GM19099 (cell line): ENCODE measurements around the gene CFAP157.

Experiments used
- POLR2A ChIP-seq: IDR thresholded peaks from 3 replicates; pipeline ENCODE4 v1.6.1; 2011; ENCODE audit warnings: low read depth; ENCODE audit not compliant: insufficient read length; ENCODE audit errors: extremely low read depth

Gene CFAP157

DNA sequence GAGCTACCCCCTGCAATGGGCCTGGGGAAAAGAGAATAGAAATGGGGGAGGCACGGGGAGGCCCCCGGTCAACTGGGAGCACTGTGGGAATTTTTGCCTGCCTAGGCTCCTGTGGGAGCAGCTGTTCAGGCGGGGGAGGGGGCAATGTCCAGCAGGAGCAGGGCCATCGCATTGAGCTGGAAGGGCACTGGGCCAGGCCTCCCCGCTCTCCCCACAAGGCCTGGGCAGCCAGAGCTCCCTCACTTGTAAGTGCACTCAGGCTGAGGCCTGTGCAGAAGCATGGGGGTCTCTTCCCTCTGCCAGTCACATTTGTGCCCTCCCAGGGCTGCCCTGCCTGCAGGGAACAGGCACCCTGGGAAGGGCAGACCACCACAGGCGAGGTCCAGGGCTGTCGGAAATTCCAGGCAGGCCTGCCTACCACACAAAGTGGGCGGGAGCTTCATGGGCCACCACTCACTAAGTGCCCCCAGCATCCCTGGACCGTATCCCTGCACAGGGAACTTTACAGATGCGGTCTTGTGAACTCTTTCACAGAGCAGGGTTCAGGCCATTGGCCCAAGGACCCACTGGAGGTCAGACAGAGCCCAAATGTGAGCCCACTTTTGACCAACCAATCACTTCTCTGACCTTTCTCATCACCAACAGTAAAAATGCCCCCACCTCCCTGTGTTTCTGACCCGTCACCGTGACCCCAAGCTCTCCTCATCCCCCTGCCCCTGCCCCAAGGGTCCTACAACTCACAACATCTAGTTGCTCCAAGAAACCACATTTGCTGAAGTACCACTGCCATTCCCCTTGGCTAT is 1.0 kb upstream of the CFAP157 start:
- no peak for TF ChIP-seq POLR2A

DNA sequence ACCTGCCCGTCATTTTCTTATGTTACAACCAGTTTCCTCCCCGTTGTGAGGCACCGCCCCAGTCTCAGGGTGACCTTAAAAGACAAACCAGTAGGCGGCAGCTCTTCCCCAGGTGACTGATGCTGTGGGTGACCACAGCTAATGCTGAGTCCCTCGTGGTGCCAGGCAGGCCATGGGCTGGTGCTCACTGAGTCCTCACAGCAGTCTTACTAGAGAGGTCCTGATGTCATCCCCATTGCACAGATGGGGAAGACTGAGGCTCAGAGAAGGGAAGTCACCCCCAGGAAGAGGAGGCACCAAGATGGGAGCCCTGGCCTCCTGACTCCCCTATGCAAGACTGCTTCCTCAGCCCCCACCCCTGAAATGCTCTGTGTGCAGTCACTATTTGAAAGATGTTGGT is 978 bp downstream of the CFAP157 start:
- no peak for TF ChIP-seq POLR2A

DNA sequence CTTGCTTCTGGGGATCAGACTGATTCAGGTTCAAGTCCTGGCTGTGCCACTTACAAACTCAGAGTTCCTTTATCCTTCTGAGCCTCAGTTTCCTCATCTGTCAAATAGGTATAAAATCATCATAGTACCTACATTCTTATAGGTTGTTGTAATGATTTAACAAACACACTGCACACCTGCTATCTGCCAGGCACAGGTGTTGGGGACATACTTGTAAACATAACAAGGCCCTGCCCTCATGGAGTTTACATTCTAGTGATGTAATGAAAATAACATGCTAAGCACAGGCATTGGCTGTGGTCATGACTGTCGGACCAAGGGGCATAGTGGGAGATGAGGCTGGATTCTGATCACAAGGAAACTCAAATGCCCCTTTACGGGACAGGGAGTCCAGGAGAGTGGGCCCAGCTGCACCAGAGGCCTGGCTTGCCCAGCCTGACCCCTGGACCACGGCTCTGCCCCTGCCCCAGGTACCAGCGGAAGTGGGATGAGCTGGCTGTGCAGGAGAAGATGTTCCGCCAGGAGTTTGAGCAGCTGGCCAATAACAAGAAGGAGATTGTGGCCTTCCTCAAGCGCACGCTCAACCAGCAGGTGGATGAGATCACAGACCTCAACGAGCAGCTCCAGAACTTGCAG is 2.3 kb downstream of the CFAP157 start:
- no peak for TF ChIP-seq POLR2A

DNA sequence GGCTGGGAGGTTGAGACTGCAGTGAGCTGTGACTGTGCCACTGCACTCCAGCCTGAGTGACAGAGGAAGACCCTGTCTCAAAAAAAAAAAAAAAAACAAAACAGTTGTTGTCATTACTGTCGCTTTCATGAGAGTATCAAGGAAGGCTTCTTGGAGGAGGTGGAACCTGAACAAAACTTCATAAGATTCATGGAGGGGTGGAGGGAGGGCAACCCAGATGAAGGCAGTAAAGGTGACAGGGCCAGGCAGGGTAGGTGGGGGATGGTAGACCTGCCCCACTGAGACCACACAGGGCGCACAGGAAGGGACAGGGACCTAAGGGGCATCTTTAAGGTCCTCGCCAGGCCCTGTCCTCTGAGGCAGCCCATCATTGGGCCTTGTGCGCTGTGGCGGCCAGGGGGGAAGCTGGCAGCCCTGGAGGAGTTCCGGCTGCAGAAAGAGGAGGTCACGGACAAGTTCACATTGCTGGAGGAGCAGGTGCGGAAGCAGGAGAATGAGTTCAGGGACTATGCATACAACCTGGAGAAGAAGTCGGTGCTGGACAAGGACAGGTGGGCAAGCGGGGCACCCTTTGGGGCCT is 3.5 kb downstream of the CFAP157 start:
- TF ChIP-seq POLR2A = no peak

DNA sequence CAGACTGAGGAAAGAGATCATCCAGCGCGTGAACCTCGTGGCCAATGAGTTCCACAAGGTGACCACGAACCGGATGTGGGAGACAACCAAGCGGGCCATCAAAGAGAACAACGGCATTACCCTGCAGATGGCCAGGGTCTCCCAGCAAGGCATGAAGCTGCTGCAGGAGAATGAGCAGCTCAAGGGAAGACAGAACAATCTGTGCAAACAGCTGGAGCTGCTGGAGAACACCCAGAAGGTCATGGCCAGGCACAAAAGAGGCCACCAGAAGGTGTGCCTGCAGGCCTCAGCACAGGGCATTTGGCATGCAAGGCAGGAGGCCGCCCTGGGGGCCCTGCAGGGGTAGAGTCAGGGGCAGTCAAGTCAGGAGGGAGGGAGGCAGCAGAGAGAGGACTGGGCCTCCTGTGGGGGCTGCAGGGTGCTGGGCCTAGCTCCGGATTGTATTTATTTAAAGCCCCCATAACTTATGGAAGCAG is 4.5 kb downstream of the CFAP157 start:
- TF ChIP-seq POLR2A = no peak

DNA sequence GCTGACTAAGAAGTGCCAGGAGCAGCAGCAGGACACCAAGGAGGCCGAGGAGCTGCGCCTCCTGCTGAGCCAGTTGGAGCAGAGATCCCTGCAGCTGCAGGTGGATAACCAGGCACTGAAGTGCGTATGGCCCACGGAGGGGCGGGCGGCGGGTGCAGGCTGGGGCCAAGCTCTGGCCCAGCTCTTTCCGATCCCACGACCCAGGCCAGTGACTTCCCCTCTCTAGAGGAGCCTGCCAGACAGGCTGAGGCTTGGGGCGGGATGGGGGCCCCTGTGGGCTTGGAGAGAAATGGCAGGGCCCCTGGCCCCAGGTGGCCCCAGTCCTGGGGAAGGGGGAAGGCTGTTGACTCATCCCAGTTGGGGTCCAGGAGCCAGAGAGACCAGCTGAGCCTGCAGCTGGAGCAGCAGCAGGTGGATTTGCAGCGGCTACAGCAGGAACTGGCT is 5.1 kb downstream of the CFAP157 start:
- no peak for TF ChIP-seq POLR2A

DNA sequence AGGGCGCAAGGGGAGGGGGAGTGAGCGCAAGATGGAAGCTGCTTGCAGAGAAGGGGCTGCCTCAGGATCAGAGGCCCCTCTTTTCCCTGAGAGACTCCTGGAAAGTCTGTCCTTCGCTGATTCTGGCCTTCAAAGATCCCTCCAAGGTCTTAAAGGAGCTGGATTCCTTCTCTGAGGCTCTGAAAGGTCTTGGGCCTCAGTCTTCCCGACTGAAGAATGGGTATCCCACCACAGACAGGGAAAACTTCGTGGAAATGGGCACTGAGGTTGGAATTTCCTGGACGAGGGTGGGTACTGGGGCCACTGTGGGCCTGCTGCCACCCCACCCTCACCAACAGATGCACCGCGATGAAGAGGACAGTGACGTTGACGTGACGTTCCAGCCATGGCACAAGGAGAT is 5.6 kb downstream of the CFAP157 start:
- TF ChIP-seq POLR2A = no peak

DNA sequence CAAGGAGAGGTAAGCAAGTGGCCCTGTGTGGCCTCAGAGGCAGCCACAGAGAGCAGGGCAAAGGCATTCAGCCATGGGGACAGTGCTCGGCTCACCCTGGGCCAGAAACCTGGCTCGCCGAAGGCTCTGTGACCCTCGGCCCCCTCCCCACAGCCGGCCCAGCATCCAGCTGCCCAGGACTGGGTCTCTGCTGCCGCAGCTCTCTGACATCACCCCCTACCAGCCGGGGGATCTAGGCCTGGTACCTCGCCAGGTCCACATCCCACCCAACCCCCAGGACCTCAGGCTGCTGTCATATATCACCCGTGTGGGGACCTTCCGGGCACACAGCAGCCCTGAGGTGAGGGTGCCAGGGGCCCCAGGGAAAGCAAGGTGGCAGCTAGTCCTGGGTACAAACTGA is 6.1 kb downstream of the CFAP157 start:
- no peak for TF ChIP-seq POLR2A

DNA sequence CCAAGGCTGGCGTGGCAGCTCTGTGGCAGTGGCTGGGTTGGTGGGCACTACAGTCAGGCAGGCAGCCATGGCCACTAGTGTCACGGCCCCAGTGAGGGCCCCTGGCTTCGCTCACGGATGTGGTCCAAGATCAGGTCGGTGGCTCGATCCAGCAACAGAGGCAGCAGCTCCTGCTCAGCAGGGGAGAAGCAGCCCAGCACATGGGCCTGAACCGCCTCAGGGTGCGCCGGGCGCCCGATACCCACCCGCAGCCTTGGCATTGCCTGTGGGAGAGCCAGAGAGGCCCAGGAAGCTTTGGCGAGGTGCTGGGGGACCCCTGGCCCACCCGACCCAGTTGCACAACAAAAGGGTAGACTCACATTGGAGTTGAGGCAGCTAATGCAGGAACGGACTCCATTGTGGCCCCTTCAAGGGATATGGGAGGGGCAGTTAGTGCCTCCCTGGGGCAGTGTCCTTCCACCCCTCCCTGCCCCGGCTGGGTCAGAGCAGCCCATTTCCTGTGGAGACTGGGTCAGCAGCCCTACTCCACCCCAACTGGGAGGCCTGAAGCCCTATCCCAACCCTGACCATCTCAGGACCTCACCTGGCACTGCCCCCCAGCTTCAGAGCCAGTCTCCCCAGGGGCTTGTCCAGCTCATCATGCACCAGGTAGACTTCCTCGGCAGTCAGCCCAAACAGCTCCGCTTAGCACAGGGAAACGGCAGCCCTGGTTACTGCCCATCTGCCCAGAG is 7.4 kb downstream of the CFAP157 start:
- TF ChIP-seq POLR2A = no peak

DNA sequence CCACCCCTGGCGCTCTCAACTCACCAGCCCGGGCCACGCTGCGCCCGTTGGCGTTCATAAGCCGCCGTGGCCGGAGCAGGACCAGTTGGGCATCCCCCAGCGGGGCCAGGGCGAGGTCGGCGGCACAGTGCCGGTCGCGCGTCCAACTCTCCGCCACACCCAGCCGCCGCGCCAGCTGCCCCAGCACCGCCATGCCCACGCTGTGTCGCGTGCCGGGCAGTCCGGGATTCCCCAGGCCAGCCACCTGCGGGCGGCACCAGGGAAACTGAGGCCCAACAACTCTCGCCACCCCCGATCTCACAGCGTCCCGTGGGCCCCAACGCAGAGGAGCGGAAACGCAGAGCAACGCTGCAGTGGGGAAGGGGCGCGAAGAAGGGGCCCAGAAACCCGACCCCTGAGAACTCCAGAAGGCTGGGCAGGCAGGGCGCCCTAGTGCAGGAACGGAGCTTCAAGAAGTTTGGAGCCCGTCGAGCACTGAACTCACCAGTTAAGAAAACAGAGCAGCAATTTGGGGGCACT is 8.2 kb downstream of the CFAP157 start:
- TF ChIP-seq POLR2A = no peak

DNA sequence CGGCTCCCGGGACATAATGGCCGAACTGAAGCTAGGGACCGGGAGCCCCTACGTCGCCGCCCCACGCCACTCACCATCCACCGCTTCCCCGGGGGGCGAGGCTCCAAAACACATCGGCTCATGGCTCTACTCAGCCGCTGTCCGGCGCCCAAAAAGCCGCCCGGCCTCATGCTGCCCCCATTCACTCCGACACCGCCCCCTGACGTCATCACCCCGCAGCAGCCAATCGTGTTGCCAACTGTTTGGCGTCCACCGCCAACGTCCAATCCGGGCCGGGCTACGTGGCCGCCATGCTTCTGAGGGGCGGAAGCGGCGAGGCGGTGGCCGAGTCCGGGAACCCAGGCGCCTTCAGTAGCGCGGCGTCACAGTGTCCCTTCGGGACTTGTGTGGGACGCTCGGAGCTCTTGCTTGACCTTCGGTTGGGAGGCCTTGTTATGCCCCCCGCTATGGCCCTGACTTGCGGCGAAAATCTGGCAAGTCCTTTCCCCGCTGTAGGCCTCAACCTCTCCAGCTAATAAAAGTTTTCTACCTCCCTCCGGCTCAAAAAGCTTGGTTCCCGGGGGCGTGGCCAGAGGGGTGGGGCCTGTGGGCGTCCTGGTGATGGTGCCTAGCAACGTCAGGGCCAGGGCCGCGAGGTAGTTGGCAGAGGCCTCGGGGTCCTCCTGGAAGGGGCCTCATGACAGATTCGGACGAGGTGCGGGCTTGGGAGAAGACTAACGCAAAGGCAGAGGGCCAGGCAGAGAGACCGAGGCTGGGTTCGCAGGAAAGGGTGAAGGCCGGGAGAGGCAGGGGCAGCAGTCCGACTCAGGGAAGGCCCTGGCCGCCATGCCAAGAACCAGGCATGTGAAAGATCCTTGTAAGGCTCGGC is 8.9 kb downstream of the CFAP157 start, which contains the start of the genes PTRH1 and TTC16:
Gene PTRH1 (minus strand): TSS at position 194 of the 868 bp plus-strand sequence. CDS start 24 bp downstream, at position 170.
Gene TTC16 (plus strand): TSS at position 610 of the 868 bp plus-strand sequence. CDS start 67 bp downstream, at position 677.
- peak; percentile 40 for TF ChIP-seq POLR2A

DNA sequence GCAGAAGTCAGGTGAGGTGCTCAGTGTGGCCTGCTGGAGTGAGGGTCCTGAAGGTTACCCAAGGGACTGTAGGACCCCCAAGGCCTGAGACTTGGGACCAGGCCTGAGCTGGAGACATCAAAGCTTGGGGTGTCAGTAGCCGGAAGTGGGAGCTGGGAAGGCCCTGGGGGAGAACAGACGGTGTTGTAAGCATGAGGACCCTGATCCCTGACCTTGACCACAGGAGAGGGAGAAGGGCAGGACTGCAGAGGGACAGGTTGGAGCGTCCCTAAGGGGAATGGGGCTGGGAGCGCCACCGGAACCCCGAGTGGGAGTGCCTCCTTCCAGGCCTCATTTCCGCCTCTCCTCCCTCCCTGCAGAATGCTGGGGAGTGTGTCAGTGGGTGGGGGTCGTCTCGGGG is 9.6 kb downstream of the CFAP157 start:
- TF ChIP-seq POLR2A = no peak

DNA sequence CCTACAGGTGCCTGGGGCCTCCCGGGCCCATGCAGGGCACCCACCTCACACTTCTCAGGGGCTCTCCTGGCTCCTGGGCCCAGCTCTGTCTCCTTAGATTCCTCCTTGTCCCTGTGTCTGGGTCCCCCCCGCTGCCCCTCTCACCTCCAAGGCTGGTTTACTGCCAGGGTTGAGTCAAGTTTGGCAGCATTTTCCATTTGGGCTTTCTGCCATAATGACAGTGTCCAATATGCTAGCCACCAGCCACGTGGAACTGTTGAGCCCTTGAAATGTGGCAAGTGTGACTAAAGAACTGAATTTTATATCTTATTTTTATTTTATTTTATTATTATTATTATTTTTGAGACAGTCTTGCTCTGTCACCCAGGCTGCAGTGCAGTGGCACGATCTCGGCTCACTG is 11.0 kb downstream of the CFAP157 start:
- no peak for TF ChIP-seq POLR2A
